IPS-NIHi7 (cell line): ENCODE results near the gene IGDCC3.
"Not testable (repeated sequence)": the region's sequence is repeated elsewhere in the genome, so short reads cannot be mapped to it uniquely, and the experiment has no call there.

Experiments
- DNase-seq: peaks from one replicate; pipeline ENCODE4 v3.0.0; 2012; ENCODE audit warnings: mixed read lengths; ENCODE audit errors: extremely low spot score

The IGDCC3 gene

DNA sequence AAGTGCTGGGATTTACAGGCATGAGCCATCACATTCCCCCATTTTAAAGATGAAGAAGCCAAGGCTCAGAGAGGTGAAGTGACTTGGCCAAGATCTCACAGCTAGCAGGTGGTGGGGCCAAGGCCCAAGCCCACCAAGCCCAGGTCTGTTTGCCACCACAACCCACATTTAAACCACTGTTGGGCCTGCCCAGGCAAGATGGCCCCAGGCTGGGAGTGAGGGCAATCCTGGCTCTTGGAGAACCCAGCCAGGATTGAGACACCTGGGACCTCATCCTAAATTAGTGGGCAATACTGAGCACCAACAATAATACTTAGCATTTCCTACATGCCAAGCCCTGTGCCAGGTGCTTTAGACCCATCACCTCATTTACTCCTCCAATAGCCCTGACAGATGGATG is 6.9 kb downstream of the IGDCC3 start:
- DNase-seq, result no peak

- no peak for DNase-seq
Observed at GRCh38 chr15:65369651-65370050, 8.2 kb downstream of the IGDCC3 start.

GRCh38 chr15:65369212-65369547 is 8.6 kb downstream of the IGDCC3 start:
- no peak for DNase-seq

GRCh38 chr15:65368302-65369211 is 9.2 kb downstream of the IGDCC3 start:
- peak; percentile 79 for DNase-seq

DNA sequence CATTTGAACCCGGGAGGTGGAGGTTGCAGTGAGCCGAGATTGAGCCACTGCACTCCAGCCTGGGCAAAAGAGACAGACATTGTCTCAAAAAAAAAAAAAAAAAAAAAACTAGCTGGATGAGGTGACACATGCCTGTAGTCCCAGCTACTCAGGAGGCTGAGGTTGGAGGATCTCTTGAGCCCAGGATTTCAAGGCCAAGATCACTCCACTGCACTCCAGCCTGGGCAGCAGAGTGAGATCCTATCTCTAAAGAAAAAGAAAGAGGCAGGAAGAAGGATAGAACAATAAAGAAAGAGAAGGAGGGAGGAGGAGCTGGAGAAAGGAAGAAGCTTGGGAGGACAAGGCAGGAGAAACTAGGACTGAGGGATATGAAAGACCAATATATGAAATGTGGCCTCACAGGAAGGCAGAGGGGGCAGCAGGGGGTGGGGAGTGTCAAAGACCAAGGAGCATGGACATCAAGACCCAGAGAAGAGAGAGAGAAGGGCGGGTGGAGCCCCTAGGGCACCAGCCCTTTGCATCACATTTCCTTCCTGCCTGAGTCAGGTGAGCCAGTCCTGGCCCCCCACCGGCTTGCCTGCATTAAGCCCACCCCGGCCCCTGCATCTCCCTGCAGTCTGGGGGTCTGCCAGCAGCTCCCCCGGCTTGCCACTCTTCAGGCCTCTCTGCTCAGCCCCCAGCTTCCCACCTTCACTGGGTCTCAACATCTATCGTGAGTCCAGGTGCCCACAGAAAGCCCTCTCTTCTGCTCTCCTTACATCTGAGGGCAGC is 11.5 kb downstream of the IGDCC3 start:
- no peak for DNase-seq

GRCh38 chr15:65365229-65365628 is 12.6 kb downstream of the IGDCC3 start:
- DNase-seq, result no peak

GRCh38 chr15:65363766-65364165 is 14.0 kb downstream of the IGDCC3 start:
- no peak for DNase-seq

DNA sequence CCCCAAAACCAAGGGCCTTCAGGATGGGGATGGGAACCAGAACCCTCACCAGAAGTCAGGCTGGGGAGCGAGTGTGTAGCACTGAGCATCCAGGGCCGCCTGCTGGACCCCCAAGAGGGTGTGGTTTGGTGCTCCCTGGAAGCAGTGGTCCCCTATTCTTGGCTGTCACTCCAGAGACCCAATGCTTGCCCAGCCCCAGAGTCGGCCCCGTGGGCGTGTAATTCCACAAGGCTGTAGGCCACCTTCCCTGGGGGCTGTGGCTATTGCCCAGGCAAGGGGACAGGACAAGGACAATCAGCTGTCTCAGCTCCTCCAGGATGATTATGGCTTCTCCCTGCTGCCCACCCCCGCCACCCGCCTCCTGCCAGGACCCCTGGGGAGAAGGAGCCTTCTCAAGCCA is 14.5 kb downstream of the IGDCC3 start:
- no peak for DNase-seq

DNA sequence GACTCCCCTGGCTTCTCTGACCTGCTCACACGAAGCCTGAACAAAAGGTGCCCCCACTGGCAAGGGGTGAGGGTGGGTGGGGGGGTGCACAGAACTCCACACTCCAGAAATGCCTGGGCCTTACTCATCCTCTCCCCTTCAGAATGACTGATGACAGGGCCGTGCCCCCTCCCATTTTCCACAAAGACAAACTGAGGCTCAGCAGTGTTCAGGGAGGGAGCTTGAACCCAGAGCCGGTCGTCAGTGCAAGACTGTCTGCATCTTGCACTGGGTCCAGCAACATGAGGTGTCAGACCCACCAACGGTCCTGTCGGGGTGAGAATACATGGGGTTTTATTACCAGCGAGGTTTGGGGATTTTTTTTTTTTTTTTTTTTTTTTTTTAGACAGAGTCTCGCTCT is 15.3 kb downstream of the IGDCC3 start:
- no peak for DNase-seq

DNA sequence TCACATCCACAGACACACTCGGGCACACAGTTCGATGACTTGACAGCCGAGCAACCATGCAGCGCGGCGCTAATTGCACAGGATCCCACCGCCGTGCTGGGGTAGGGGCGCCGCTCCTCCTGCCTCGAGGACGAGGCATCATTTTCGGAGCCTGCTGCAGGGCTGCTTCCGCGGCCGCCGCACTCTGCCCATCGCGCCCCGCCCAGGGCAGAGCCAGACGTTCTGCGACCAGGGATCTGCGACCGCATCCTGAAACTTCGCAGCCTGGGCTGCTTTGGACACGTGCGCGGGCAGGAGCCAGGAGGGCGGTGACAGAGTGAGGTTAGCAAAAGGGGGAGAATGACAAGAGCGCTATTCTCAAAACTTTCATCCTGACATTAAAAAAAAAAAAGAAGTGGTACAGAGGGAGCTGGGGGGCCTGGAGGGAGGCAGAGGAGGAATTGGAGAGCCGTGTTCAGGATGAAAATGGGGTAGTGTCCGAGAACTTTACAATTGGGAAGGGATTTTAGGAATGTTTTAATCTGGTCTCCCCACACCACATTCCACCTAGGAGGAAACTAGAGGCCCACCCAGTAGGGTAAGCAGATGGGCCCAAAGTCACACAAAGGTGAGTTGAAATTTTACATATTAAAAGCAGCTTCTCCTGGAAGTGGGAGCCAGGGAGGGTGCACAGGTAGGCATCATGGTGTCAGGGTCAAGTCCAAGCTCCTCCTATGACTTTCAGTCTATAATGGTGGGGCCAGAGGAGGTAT is 15.9 kb downstream of the IGDCC3 start:
- no peak for DNase-seq

DNA sequence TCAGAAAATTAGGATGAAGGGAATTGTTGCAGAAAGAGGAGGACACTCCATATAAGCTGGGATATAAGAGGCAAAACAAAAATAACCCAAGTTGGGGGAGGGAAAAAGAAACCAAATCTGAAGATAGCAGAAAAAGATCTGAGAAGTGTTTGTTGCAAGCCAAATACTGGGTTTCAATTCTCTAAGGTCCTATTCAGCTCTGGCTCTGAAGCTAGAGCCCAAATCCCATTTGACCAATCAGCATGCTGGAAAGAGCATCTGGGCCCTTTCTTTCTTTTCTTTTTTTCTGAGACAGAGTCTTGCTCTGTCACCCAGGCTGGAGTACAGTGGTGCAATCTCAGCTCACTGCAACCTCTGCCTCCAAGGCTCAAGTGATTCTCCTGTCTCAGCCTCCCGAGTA is 17.3 kb downstream of the IGDCC3 start:
- no peak for DNase-seq

GRCh38 chr15:65355988-65356353 is 21.8 kb downstream of the IGDCC3 start:
- no peak for DNase-seq

DNA sequence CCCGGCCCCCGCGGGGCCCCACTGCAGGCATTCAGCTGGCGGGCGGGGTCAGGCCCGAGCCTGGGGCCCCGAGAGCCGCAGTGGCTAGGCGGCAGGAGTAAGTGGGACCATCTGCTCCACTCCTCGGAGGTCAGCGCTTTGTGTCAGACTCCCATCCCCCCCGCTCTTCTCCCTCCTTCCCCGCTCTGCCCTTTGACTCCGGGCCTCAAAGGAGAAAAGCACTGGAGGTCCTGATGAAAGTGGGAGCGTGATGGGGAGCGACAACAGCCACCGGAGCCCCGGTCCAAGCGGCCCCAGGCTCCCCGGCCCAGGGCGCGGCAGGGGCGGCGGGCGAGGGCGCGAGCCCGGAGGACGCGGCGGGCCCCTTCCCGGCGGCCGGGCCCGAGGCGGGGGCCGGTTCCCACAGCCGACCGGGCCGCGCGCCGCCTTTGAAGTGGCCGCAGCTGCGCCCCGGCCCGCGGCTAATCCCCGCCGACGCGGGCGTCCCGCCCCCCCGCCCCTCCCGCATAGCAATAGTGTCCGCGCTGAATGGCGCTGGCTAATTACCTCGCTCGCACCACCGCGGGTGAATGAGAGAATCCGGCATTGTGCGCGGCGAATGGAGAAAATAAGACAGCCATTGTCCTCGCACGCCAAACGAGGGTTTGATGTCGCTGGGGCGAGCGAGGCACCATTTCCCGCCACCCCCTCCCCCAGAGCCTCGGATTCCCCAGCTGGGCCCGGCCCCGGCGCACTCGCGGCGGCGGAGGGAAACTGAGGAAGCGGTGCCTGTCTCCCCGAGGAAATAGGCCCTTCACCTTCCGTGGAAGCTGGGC is 22.4 kb downstream of the IGDCC3 start:
- peak; percentile 65 for DNase-seq

GRCh38 chr15:65354835-65355172 is 23.0 kb downstream of the IGDCC3 start:
- DNase-seq, result no peak

GRCh38 chr15:65351972-65352371 is 25.8 kb downstream of the IGDCC3 start:
- not testable (repeated sequence) for DNase-seq

GRCh38 chr15:65349338-65349737 is 28.5 kb downstream of the IGDCC3 start:
- DNase-seq, result no peak

DNA sequence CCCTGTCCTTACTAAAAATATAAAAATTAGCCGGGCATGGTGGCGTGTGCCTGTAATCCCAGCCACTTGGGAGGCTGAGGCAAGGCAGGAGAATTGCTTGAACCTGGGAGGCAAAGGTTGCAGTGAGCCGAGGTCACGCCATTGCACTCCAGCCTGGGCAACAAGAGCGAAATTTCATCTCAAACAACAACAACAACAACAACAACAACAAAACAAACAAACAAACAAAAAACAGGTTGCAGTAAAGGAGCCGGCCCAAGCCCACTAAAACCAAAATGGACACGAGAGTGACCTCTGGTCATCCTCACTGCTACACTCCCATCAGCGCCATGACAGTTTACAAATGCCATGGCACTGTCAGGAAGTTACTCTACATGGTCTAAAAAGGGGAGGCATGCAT is 30.0 kb downstream of the IGDCC3 start:
- not testable (repeated sequence) for DNase-seq

- no peak for DNase-seq
Observed at GRCh38 chr15:65346856-65347598, 30.8 kb downstream of the IGDCC3 start.

DNA sequence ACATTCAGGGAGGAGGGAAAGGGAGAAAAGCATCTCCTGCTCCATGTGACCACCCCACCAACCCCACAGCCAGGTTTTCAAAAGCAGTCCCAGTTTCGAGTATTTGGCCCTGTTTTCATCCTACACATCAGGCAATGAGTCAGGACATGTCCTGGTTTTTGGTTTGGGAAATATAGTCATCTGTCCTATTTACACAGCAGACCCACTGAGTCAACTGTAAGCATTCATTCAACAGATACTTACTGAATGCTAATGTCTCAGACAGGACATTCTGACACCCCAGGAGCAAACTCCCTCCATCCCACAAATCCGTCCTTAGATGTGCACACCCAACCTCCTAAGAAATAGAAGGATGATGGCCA is 32.9 kb downstream of the IGDCC3 start:
- no peak for DNase-seq

DNA sequence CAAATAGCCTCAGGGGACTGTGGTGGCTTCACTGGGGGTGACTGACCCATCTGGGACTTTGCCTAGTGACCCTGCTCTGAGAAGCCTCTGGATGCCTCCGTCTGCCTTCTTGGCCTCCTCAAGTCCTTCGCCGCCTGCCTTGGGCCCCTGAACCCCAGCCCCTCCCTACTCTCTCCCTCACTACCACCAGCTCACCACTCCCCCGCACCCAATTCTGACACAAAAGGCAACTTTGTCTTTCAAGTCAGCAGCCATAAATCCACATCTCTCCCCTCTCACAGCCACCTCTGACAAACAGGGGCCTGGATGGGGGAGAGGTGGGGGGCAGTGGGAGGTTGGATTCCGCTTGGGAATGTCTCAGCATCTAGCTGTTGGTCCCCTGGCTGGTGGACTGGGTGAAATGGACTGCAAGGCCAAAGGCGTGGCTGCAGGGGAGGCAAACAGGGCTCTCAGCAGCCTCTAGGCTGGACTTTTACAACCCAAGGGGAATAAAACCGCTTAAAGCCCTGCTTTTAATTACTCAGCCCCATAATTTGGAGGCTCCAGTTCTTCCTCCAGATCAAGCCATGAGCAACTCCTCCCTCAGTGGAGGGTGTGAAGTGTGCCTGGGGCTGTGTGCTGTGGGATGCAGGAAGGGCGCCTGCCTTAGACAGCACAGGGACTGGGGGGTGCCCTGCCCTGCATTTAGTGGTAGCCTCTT is 33.4 kb downstream of the IGDCC3 start:
- no peak for DNase-seq
